IPS-11a (cell line): ENCODE data around the gene STK32C.
"Not testable (repeated sequence)": the region's sequence is repeated elsewhere in the genome, so short reads cannot be mapped to it uniquely, and the experiment has no call there.

Source experiments
- H3K4me3 ChIP-seq: one replicate; pipeline ENCODE4 v1.5.1; 2013; ENCODE audit warnings: low read depth, low read length, control low read depth

Gene STK32C

GRCh38 chr10:132270256-132270655, 37.5 kb downstream of the STK32C start:
- no peak overlapping the region for H3K4me3 ChIP-seq

GRCh38 chr10:132269266-132270230, 38.2 kb downstream of the STK32C start:
- H3K4me3 ChIP-seq: no peak overlapping the region

- not testable (repeated sequence) for H3K4me3 ChIP-seq
Measured at GRCh38 chr10:132267916-132268315, 39.8 kb downstream of the STK32C start.

GRCh38 chr10:132266594-132267161, 41.1 kb downstream of the STK32C start:
- no peak overlapping the region for H3K4me3 ChIP-seq

- H3K4me3 ChIP-seq: no peak overlapping the region
Measured at GRCh38 chr10:132265890-132266496, 41.8 kb downstream of the STK32C start.

GRCh38 chr10:132264966-132265889, 42.5 kb downstream of the STK32C start:
- no peak overlapping the region for H3K4me3 ChIP-seq

- H3K4me3 ChIP-seq: no peak overlapping the region
Measured at GRCh38 chr10:132264306-132264950, 43.3 kb downstream of the STK32C start.

- no peak overlapping the region for H3K4me3 ChIP-seq
Measured at GRCh38 chr10:132263866-132264265, 43.9 kb downstream of the STK32C start.

- H3K4me3 ChIP-seq: no peak overlapping the region
Measured at GRCh38 chr10:132259702-132260482, 47.9 kb downstream of the STK32C start.

- no peak overlapping the region for H3K4me3 ChIP-seq
Measured at GRCh38 chr10:132258423-132258822, 49.3 kb downstream of the STK32C start.

GRCh38 chr10:132257907-132258306, 49.8 kb downstream of the STK32C start:
- H3K4me3 ChIP-seq: no peak overlapping the region

- no peak overlapping the region for H3K4me3 ChIP-seq
Measured at GRCh38 chr10:132257271-132257670, 50.5 kb downstream of the STK32C start.

GRCh38 chr10:132256866-132257265, 50.9 kb downstream of the STK32C start:
- H3K4me3 ChIP-seq: no peak overlapping the region

GRCh38 chr10:132255489-132256344, 52.0 kb downstream of the STK32C start:
- no peak overlapping the region for H3K4me3 ChIP-seq

- no peak overlapping the region for H3K4me3 ChIP-seq
Measured at GRCh38 chr10:132254841-132255240, 52.9 kb downstream of the STK32C start.

GRCh38 chr10:132253092-132253687, 54.6 kb downstream of the STK32C start:
- no peak overlapping the region for H3K4me3 ChIP-seq

GRCh38 chr10:132252412-132252811, 55.3 kb downstream of the STK32C start:
- no peak overlapping the region for H3K4me3 ChIP-seq

GRCh38 chr10:132251928-132252327, 55.8 kb downstream of the STK32C start:
- no peak overlapping the region for H3K4me3 ChIP-seq
